Measurements from ENCODE around the gene CRMP1. TPM values are rescaled to one million over a fixed set of nuclear protein-coding genes. Genes with fewer than 3 reads are reported as not detected.

CRMP1 gene
- total and polyA plus RNA-seq, 2 of the 4 experiments (the other 2 are of a cell fraction) = 4.1 to 7.4 TPM

GRCh38 chr4:5941601-5942000 is 48.7 kb upstream of the CRMP1 start:
- H3K18ac ChIP-seq (ENCODE audit: low read depth, low read length) = no peak overlapping the region
- no peak overlapping the region for H2AFZ ChIP-seq (replicated peaks; ENCODE audit: low read length, poor library complexity)
- H3K4me2 ChIP-seq (ENCODE audit: low read depth, low read length) = no peak overlapping the region
- H3K9me3 ChIP-seq (ENCODE audit: control insufficient read depth, insufficient read depth, low read length) = no peaks in the 10 kb centered on the region
- no peaks in the 10 kb centered on the region for H3K79me1 ChIP-seq (ENCODE audit: low read depth in 1 of 2, low read length in 2 of 2)
- BruUV-seq (replicated peaks) = no TSS peak
- no peak overlapping the region for H2BK20ac ChIP-seq (ENCODE audit: low read depth, low read length)
- no peaks in the 10 kb centered on the region for H4K20me1 ChIP-seq (ENCODE audit: insufficient read depth, low read length)
- no peak overlapping the region for H3K56ac ChIP-seq (ENCODE audit: extremely low read depth, insufficient read depth, low read length)
- H3K27me3 ChIP-seq (ENCODE audit: control insufficient read depth, insufficient read depth, low read length) = peaks cover 5% of the 10 kb centered on the region
- H3K4me3 ChIP-seq (ENCODE audit: insufficient read depth, low read depth, low read length) = no peak overlapping the region
- no peaks in the 10 kb centered on the region for H3K4me1 ChIP-seq (ENCODE audit: control insufficient read depth, insufficient read depth, low read length)
- ChIA-PET POLR2A (ENCODE audit: unreplicated experiment) (no interaction called here), CTCF (no interaction called here)
- dilution Hi-C loops (cut with HindIII; ENCODE audit: low sequenced_read_pairs, unreplicated experiment) (no loop called here), intact Hi-C loops (cut with micrococcal nuclease) (no loop called here), in situ Hi-C loops (cut with MboI; ENCODE audit: low sequenced_read_pairs) (no loop called here)
- no peak overlapping the region for H2BK15ac ChIP-seq (ENCODE audit: low read depth, low read length)
- DNase-seq (no peak), ATAC-seq (ENCODE audit: low read depth) (no peak)
- no peak overlapping the region for H2AK9ac ChIP-seq (replicated peaks; ENCODE audit: low read depth, low read length, poor library complexity)
- H2BK120ac ChIP-seq (ENCODE audit: low read depth, low read length) = no peak overlapping the region
- no peak overlapping the region for H3K27ac ChIP-seq (ENCODE audit: insufficient read depth, low read length)
- no peak overlapping the region for H3K9ac ChIP-seq (ENCODE audit: low read depth, low read length)
- no peak overlapping the region for H4K5ac ChIP-seq (ENCODE audit: low read depth, low read length)
- H3K9me1 ChIP-seq (ENCODE audit: insufficient read depth, low read length) = no peaks in the 10 kb centered on the region
- H4K91ac ChIP-seq (ENCODE audit: insufficient read depth, low read depth, low read length) = no peak overlapping the region
- H2AK5ac ChIP-seq (ENCODE audit: low read depth, low read length) = no peak overlapping the region
- no CpG with 5 or more reads among the region's 6 CpGs for WGBS, 2 experiments (ENCODE audit: extremely low coverage in 2 of 2, insufficient read length in 1 of 2)
- no peak overlapping the region for H3K23ac ChIP-seq (ENCODE audit: low read depth, low read length)
- TF ChIP-seq MAFK (IDR thresholded peaks at IDR 0.05; ENCODE audit: low read depth, low read length) = no peak
- TF ChIP-seq MXI1 (IDR thresholded peaks at IDR 0.05; ENCODE audit: borderline replicate concordance, low read depth, low read length) = no peak
- no peak for TF ChIP-seq SMC3 (IDR thresholded peaks at IDR 0.05; ENCODE audit: low read depth, low read length)
- H3K14ac ChIP-seq (replicated peaks; ENCODE audit: low read depth, low read length) = no peak overlapping the region
- no peak overlapping the region for H3K4ac ChIP-seq (ENCODE audit: low read depth, low read length)
- no peak overlapping the region for H4K8ac ChIP-seq (ENCODE audit: low read depth in 2 of 2, low read length in 2 of 2)
- no peaks in the 10 kb centered on the region for H3K36me3 ChIP-seq (ENCODE audit: control insufficient read depth, insufficient read depth, low read length)
- H2BK5ac ChIP-seq (ENCODE audit: low read depth, low read length, poor library complexity, severe bottlenecking) = no peak overlapping the region
